Measurements from ENCODE around the gene XYLB.
"Not testable (repeated sequence)": the region's sequence is repeated elsewhere in the genome, so short reads cannot be mapped to it uniquely, and the experiment has no call there.

XYLB gene

DNA sequence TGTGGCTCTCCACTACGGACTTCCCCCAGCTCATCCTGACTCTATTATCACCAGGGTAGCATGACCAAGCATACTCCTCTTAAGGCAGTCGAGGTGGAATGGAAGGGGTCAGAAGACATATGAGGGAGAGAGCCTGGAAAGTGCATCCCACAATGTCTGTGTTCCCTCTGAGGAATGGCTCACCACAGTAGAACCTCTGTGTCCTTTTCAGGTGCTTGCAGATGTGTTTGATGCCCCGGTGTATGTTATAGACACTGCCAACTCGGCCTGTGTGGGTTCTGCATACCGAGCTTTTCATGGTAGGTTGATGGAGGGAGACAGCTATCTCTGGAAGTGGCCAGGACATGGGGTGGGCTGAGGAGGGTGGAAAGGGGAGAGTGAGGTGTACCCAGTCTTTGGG lies 50.3 kb downstream of the XYLB start:
- H3K27ac ChIP-seq = no peak overlapping the region
- no peak for DNase-seq
- TF ChIP-seq, protein P1, sequence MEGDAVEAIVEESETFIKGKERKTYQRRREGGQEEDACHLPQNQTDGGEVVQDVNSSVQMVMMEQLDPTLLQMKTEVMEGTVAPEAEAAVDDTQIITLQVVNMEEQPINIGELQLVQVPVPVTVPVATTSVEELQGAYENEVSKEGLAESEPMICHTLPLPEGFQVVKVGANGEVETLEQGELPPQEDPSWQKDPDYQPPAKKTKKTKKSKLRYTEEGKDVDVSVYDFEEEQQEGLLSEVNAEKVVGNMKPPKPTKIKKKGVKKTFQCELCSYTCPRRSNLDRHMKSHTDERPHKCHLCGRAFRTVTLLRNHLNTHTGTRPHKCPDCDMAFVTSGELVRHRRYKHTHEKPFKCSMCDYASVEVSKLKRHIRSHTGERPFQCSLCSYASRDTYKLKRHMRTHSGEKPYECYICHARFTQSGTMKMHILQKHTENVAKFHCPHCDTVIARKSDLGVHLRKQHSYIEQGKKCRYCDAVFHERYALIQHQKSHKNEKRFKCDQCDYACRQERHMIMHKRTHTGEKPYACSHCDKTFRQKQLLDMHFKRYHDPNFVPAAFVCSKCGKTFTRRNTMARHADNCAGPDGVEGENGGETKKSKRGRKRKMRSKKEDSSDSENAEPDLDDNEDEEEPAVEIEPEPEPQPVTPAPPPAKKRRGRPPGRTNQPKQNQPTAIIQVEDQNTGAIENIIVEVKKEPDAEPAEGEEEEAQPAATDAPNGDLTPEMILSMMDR (IDR thresholded peaks at IDR 0.05; ENCODE audit: low read depth, low read length, missing control alignments) = no peak
- H3K36me3 ChIP-seq (replicated peaks) = peaks cover 7% of the 10 kb centered on the region
- no peak overlapping the region for H3K4me3 ChIP-seq (ENCODE audit: low read depth, low read length)
- in situ Hi-C loops (cut with HindIII; ENCODE audit: low pct_ligation_motif_present, low sequenced_read_pairs) = no loop called here
- no peaks in the 10 kb centered on the region for H3K27me3 ChIP-seq (replicated peaks)

DNA sequence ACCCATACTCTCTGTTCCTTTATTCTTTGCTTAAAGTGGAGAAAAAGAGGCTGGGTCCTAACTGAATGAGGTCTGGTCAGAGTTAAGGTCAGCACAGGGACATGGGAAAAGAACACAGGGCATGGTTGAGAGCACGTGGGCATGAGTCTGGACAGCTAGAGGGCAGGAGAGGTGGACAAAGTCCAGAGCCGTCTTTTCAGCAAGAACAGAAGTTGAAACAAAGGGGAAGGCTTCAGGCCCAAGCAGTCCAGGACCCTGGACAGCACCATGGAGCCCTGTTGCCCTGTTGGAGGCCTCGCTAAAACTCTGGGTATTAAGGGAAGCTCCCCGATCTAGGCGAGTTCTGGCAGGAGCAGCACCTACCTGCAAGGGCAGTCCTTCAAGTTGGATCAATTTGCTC lies 50.7 kb downstream of the XYLB start:
- H3K36me3 ChIP-seq (replicated peaks) = peaks cover 7% of the 10 kb centered on the region
- no peak overlapping the region for H3K27ac ChIP-seq
- DNase-seq = peak; percentile 20
- in situ Hi-C loops (cut with HindIII; ENCODE audit: low pct_ligation_motif_present, low sequenced_read_pairs) = no loop called here
- no peak overlapping the region for H3K4me3 ChIP-seq (ENCODE audit: low read depth, low read length)
- TF ChIP-seq, protein P1 (IDR thresholded peaks at IDR 0.05; ENCODE audit: low read depth, low read length, missing control alignments) = no peak
- H3K27me3 ChIP-seq (replicated peaks) = no peaks in the 10 kb centered on the region

DNA sequence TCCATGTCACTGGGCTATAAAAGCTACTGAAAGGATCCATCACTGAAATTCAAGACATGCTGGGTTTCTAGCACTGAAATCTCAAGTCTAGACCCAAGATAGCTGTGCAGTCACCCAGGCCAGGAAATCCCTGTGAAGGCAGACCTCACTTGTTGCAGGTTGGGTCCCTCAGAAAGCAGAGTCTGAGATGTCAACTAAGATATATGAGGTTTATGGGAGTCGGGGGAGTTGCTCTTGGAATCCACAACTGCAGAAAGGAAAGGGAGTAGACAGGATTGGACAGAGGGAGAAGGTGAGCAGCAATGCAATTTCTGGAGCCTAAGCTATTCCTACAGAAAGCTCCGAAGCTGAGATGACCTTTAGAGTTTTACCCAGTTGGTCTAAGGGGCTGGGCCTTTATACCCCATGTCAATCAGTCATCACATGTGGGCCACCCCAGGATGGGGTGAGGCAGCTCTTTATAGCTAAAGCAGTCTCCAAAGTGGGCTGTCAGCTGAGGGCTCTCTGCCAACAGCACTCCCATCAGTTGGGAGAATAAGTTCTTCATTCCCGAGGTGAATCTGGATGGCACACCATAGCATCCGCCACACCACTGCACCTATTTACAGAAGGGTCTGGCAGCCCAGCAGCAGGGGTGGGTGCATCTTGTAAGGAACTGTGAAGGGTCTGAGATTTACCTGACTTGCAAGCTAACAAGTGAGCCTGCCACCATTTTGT lies 54.8 kb downstream of the XYLB start:
- no peak for DNase-seq
- peaks cover 7% of the 10 kb centered on the region for H3K36me3 ChIP-seq (replicated peaks)

DNA sequence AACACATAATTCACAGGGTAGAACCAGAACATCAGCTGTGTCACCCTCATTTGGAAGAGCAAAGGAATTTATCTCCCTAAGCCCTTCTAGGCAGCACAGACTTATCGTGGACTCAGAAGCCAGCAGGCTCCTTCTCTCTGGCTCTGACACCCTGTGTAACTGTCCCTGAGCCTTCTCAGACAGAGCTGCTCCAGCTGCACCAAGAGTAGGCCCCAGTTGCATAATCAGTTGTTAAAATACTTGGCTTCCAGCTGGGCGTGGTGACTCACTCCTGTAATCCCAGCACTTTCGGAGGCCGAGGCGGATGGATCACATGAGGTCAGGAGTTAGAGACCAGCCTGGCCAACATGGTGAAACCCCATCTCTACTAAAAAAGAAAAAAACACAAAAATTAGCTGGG lies 57.7 kb downstream of the XYLB start:
- Histone ChIP-seq H3K27ac (no peak overlapping the region), H3K4me3 (ENCODE audit: low read depth, low read length) (no peak overlapping the region), H3K36me3 (replicated peaks) (peaks cover 7% of the 10 kb centered on the region), H3K27me3 (replicated peaks) (no peaks in the 10 kb centered on the region)
- peak; percentile 87 for DNase-seq
- in situ Hi-C loops (cut with HindIII; ENCODE audit: low pct_ligation_motif_present, low sequenced_read_pairs) = no loop called here
- TF ChIP-seq, protein P1 (IDR thresholded peaks at IDR 0.05; ENCODE audit: low read depth, low read length, missing control alignments) = no peak

More for the DNA sequence above, 54.8 kb downstream of the XYLB start:
- TF ChIP-seq, protein P1 (IDR thresholded peaks at IDR 0.05; ENCODE audit: low read depth, low read length, missing control alignments) = no peak
- in situ Hi-C loops (cut with HindIII; ENCODE audit: low pct_ligation_motif_present, low sequenced_read_pairs) = no loop called here
- no peak overlapping the region for H3K4me3 ChIP-seq (ENCODE audit: low read depth, low read length)
- H3K27me3 ChIP-seq (replicated peaks) = no peaks in the 10 kb centered on the region
- no peak overlapping the region for H3K27ac ChIP-seq

DNA sequence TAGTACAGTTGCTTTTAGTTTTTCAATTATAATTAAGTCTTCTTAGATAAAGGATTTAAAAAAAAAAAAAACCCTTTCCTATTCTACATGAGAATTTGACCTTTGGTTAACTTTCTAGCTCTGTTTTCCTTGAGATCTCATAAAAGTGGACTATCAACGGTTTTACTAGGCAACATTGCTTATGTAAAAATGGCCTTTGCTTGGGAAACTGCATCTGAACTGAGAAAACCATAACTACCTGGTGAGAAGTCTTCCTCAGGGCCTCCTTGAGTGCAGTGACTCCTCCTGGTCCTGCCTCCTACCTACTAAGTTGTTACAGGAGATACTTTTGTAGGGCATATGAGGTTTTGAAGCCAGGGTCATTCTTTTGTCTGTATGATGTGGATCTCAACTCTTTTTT lies 65.0 kb downstream of the XYLB start:
- no peaks in the 10 kb centered on the region for H3K27me3 ChIP-seq (replicated peaks)
- no peak overlapping the region for H3K27ac ChIP-seq
- H3K36me3 ChIP-seq (replicated peaks) = no peaks in the 10 kb centered on the region
- H3K4me3 ChIP-seq (ENCODE audit: low read depth, low read length) = no peak overlapping the region
- in situ Hi-C loops (cut with HindIII; ENCODE audit: low pct_ligation_motif_present, low sequenced_read_pairs) = no loop called here
- no peak for DNase-seq
- TF ChIP-seq, protein P1 (IDR thresholded peaks at IDR 0.05; ENCODE audit: low read depth, low read length, missing control alignments) = no peak

DNA sequence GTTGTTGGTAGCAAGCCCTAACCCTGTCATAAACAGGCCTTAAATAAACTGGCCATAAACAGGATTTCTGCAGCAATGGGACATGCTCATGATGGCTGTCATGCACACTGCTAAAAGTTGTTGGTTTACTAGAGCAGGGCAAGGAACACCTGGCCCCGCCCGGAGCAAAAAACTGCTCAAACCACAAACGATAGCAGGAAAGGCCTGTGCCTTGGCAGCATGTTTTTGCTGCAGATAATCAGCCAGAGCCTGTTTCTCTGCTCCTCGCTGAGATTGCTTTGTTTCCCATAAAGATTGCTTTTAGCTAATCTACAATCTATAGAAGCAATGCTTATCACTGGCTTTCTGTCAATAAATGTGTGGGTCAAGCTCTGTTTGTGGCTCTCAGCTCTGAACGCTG lies 74.2 kb downstream of the XYLB start:
- DNase-seq; H3K27me3 ChIP-seq (replicated peaks); H3K36me3 ChIP-seq (replicated peaks); H3K27ac ChIP-seq; H3K4me3 ChIP-seq (ENCODE audit: low read depth, low read length); in situ Hi-C loops (cut with HindIII; ENCODE audit: low pct_ligation_motif_present, low sequenced_read_pairs): not testable (repeated sequence)

Data from brain microvascular endothelial cell (primary cell).